ENCODE data around the gene PLA2G15. TPM values are rescaled to one million over a fixed set of nuclear protein-coding genes. Genes with fewer than 3 reads are reported as not detected.

Gene PLA2G15
- total and polyA plus RNA-seq, 2 of the 13 experiments (the other 11 are each of a cell fraction or from before 2014, with no cell fraction given): 14.4 to 23.7 TPM

DNA sequence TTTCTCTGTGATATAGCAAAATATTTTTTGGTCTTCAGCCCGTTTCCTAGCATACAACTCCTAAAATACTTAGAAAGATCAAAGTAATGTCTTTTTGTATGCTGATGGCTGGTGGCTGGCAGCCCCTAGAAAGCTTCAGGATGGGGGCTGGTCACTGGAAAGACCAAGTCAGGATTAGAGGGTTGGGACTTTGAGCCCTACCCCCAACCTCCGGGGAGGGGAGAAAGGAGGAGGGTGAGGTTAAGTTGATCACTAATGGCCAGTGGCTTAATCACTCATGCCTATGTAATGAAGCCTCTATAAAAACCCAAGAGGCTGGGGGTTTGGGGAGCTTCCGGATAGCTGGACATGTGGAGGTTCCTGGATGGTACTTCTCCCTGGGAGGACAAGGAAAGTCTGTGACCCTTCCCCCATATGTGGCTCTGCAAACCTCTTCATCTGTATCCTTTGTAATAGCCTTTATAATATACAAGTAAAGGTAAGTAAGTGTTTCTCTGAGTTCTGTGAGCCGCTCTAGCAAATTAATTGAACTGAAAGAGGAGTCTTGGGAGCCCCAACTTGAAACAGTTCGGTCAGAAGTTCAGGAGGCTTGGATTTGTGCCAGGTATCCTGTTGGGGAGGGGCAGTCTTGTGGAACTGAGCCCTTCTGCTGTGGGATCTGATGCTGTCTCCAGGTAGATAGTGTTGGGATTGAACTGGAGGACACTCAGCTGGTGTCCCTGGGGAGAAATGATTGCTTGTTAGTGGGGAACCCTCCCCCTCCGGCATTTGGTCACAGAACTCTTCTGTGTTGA is 22.6 kb downstream of the PLA2G15 start (continued):
- TF ChIP-seq RFX5 (IDR thresholded peaks at IDR 0.05; ENCODE audit: low read depth, low read length) (no peak), ZNF326 (CRISPR knock-in tag; IDR thresholded peaks at IDR 0.05; ENCODE audit: borderline replicate concordance) (no peak), ZFY (CRISPR knock-in tag; IDR thresholded peaks at IDR 0.05) (no peak), ATF7-NPFF (CRISPR knock-in tag; IDR thresholded peaks at IDR 0.05; ENCODE audit: low read depth) (no peak), CREM (IDR thresholded peaks at IDR 0.05) (no peak), CREM (CRISPR knock-in tag; IDR thresholded peaks at IDR 0.05) (no peak), ZNF292 (CRISPR knock-in tag; IDR thresholded peaks at IDR 0.05; ENCODE audit: borderline replicate concordance, low read depth) (no peak), KAT2B (IDR thresholded peaks at IDR 0.05; ENCODE audit: borderline replicate concordance, low read depth, low read length) (no peak), SAP130 (CRISPR knock-in tag; IDR thresholded peaks at IDR 0.05; ENCODE audit: low read depth) (peak; percentile 51; the same call in 1 of the 2 replicates), ARNTL (CRISPR knock-in tag; IDR thresholded peaks at IDR 0.05) (no peak), GPN1 (CRISPR knock-in tag; IDR thresholded peaks at IDR 0.05; ENCODE audit: borderline replicate concordance) (no peak), ZNF572 (CRISPR knock-in tag; IDR thresholded peaks at IDR 0.05) (no peak), ZBTB38 (CRISPR knock-in tag; IDR thresholded peaks at IDR 0.05) (no peak), ZNF317 (CRISPR knock-in tag; IDR thresholded peaks at IDR 0.05) (0 out of 2 replicates have a peak, but pooled peaks have one; percentile 20), HOXA7 (CRISPR knock-in tag; IDR thresholded peaks at IDR 0.05) (no peak), ZMYM3 (CRISPR knock-in tag; IDR thresholded peaks at IDR 0.05) (no peak), TEAD2 (CRISPR knock-in tag; IDR thresholded peaks at IDR 0.05) (no peak), SCMH1 (CRISPR knock-in tag; IDR thresholded peaks at IDR 0.05; ENCODE audit: borderline replicate concordance) (no peak)
- TF ChIP-seq, protein P1, sequence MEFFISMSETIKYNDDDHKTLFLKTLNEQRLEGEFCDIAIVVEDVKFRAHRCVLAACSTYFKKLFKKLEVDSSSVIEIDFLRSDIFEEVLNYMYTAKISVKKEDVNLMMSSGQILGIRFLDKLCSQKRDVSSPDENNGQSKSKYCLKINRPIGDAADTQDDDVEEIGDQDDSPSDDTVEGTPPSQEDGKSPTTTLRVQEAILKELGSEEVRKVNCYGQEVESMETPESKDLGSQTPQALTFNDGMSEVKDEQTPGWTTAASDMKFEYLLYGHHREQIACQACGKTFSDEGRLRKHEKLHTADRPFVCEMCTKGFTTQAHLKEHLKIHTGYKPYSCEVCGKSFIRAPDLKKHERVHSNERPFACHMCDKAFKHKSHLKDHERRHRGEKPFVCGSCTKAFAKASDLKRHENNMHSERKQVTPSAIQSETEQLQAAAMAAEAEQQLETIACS (CRISPR knock-in tag; IDR thresholded peaks at IDR 0.05): no peak
- TF ChIP-seq, protein P2, sequence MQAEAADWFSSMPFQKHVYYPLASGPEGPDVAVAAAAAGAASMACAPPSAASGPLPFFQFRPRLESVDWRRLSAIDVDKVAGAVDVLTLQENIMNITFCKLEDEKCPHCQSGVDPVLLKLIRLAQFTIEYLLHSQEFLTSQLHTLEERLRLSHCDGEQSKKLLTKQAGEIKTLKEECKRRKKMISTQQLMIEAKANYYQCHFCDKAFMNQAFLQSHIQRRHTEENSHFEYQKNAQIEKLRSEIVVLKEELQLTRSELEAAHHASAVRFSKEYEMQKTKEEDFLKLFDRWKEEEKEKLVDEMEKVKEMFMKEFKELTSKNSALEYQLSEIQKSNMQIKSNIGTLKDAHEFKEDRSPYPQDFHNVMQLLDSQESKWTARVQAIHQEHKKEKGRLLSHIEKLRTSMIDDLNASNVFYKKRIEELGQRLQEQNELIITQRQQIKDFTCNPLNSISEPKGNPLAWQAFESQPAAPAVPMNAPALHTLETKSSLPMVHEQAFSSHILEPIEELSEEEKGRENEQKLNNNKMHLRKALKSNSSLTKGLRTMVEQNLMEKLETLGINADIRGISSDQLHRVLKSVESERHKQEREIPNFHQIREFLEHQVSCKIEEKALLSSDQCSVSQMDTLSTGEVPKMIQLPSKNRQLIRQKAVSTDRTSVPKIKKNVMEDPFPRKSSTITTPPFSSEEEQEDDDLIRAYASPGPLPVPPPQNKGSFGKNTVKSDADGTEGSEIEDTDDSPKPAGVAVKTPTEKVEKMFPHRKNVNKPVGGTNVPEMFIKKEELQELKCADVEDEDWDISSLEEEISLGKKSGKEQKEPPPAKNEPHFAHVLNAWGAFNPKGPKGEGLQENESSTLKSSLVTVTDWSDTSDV (CRISPR knock-in tag; IDR thresholded peaks at IDR 0.05): no peak
- TF ChIP-seq, protein P3, sequence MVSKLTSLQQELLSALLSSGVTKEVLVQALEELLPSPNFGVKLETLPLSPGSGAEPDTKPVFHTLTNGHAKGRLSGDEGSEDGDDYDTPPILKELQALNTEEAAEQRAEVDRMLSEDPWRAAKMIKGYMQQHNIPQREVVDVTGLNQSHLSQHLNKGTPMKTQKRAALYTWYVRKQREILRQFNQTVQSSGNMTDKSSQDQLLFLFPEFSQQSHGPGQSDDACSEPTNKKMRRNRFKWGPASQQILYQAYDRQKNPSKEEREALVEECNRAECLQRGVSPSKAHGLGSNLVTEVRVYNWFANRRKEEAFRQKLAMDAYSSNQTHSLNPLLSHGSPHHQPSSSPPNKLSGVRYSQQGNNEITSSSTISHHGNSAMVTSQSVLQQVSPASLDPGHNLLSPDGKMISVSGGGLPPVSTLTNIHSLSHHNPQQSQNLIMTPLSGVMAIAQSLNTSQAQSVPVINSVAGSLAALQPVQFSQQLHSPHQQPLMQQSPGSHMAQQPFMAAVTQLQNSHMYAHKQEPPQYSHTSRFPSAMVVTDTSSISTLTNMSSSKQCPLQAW (CRISPR knock-in tag; IDR thresholded peaks at IDR 0.05): no peak
- TF ChIP-seq, protein P4, sequence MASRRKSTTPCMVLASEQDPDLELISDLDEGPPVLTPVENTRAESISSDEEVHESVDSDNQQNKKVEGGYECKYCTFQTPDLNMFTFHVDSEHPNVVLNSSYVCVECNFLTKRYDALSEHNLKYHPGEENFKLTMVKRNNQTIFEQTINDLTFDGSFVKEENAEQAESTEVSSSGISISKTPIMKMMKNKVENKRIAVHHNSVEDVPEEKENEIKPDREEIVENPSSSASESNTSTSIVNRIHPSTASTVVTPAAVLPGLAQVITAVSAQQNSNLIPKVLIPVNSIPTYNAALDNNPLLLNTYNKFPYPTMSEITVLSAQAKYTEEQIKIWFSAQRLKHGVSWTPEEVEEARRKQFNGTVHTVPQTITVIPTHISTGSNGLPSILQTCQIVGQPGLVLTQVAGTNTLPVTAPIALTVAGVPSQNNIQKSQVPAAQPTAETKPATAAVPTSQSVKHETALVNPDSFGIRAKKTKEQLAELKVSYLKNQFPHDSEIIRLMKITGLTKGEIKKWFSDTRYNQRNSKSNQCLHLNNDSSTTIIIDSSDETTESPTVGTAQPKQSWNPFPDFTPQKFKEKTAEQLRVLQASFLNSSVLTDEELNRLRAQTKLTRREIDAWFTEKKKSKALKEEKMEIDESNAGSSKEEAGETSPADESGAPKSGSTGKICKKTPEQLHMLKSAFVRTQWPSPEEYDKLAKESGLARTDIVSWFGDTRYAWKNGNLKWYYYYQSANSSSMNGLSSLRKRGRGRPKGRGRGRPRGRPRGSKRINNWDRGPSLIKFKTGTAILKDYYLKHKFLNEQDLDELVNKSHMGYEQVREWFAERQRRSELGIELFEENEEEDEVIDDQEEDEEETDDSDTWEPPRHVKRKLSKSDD (CRISPR knock-in tag; IDR thresholded peaks at IDR 0.05; ENCODE audit: low read depth): no peak

All from HepG2 (cell line).